ENCODE results near the gene PHLPP2.

DNA sequence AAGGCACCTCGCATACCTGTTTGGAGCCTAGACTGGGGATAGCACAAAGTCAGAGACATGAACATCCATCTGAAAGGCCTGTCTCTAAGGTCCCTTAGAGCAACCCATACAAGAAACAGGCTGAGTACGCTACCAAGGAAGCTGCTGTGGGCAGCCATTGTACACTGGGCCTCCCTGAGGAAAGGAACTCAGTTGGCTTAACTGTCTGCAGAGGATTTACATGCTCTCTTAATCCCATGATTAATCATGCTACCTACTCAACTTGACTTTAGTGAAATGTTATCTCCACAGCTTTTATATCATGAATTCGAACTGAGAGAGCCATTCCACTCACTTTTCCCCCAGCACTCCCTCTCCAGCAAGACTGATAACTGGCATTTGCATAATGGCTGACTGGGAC, 26.0 kb downstream of the PHLPP2 start:
- no peak for TF ChIP-seq POLR2A (IDR thresholded peaks at IDR 0.05)
- no peak for TF ChIP-seq CTCF (IDR thresholded peaks at IDR 0.05)
